Caki2 (cell line): ENCODE measurements around the gene PRDM16. TPM values are rescaled to one million over a fixed set of nuclear protein-coding genes. Genes with fewer than 3 reads are reported as not detected.

Source experiments
- DNase-seq: peaks from one replicate; pipeline ENCODE4 v3.0.0-alpha.2; 2015; ENCODE audit warnings: low read depth
- in situ Hi-C: cut with HindIII; loops from 2 replicates; pipeline ENCODE4 v1.10.0; 2016; ENCODE audit warnings: low sequenced_read_pairs, low pct_unique_long_range_greater_than_20kb, mixed read lengths
- total RNA-seq: library from RNA; depleted of rRNA; stranded (reverse); fragments of >200 nt; shearing (Covaris generic); gene quantifications from 2 replicates; pipeline ENCODE4 v1.2.3, GENCODE V29; 2014; ENCODE audit warnings: low replicate concordance

Gene PRDM16
- total RNA-seq, 1 experiment from 2014 or later, result not detected

GRCh38 chr1:3194760-3195479 lies 125.9 kb downstream of the PRDM16 start:
- no peak for DNase-seq
- in situ Hi-C loops, result no loop called here

- no peak for DNase-seq
- in situ Hi-C loops, result no loop called here
Observed at GRCh38 chr1:3195480-3195815, 126.4 kb downstream of the PRDM16 start.

GRCh38 chr1:3195966-3196515 lies 127.0 kb downstream of the PRDM16 start:
- in situ Hi-C loops, result no loop called here
- DNase-seq, result no peak

GRCh38 chr1:3196577-3197245 lies 127.7 kb downstream of the PRDM16 start:
- DNase-seq, result no peak
- in situ Hi-C loops, result no loop called here

GRCh38 chr1:3197781-3198316 lies 128.8 kb downstream of the PRDM16 start:
- DNase-seq, result no peak
- in situ Hi-C loops, result no loop called here

- in situ Hi-C loops, result no loop called here
- DNase-seq, result no peak
Observed at GRCh38 chr1:3198371-3199271, 129.6 kb downstream of the PRDM16 start.

GRCh38 chr1:3204725-3205124 lies 135.7 kb downstream of the PRDM16 start:
- no peak for DNase-seq
- in situ Hi-C loops, result no loop called here

GRCh38 chr1:3205815-3206214 lies 136.8 kb downstream of the PRDM16 start:
- no peak for DNase-seq
- in situ Hi-C loops, result no loop called here

GRCh38 chr1:3206696-3207095 lies 137.7 kb downstream of the PRDM16 start:
- in situ Hi-C loops, result no loop called here
- no peak for DNase-seq

GRCh38 chr1:3207217-3207848 lies 138.3 kb downstream of the PRDM16 start:
- DNase-seq, result no peak
- in situ Hi-C loops, result no loop called here

GRCh38 chr1:3208819-3209200 lies 139.8 kb downstream of the PRDM16 start:
- no peak for DNase-seq
- in situ Hi-C loops, result no loop called here

- DNase-seq, result no peak
- in situ Hi-C loops, result no loop called here
Observed at GRCh38 chr1:3209201-3209600, 140.2 kb downstream of the PRDM16 start.

- in situ Hi-C loops, result no loop called here
- DNase-seq, result no peak
Observed at GRCh38 chr1:3211582-3212375, 142.8 kb downstream of the PRDM16 start.

GRCh38 chr1:3212453-3213355 lies 143.7 kb downstream of the PRDM16 start:
- DNase-seq, result no peak
- in situ Hi-C loops, result no loop called here

- peak; percentile 90 for DNase-seq
- in situ Hi-C loops, result no loop called here
Observed at GRCh38 chr1:3213730-3214129, 144.7 kb downstream of the PRDM16 start.

GRCh38 chr1:3215198-3216014 lies 146.4 kb downstream of the PRDM16 start:
- in situ Hi-C loops, result no loop called here
- DNase-seq, result no peak
